ENCODE data around the gene CLSTN1.

DNA sequence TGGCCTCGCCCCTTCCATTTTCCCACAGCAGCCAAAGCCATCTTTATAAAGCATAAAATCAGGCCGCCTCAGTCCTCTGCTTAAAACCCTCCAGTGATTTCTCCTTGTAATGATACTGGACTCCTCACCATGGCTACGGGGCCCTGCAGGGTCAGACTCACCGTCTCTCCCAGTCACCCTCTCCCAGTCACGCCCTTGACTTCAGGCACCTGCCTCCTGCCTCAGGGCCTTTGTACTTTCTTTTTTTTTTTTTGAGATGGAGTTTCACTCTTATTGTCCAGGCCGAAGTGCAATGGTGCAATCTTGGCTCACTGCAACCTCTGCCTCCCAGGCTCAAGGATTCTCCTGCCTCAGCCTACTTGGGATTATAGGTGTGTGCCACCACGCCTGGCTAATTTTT is 124.4 kb downstream of the CLSTN1 start:
- TF ChIP-seq POLR2A (IDR thresholded peaks at IDR 0.05) (no peak), CTCF (IDR thresholded peaks at IDR 0.05) (no peak)
